Panc1 (cell line): ENCODE results near the gene NLN. TPM values are rescaled to one million over a fixed set of nuclear protein-coding genes. Genes with fewer than 3 reads are reported as not detected.
A peak's percentile ranks its signal among the peaks of the same experiment; 100 is the strongest.
"Not testable (repeated sequence)": the region's sequence is repeated elsewhere in the genome, so short reads cannot be mapped to it uniquely, and the experiment has no call there.

Source experiments
- ATAC-seq: fragments of 200-7000 bp; cut with Tn5 transposase; 2 replicates; pipeline ENCODE4 v1.9.1; 2020; ENCODE audit warnings: mild to moderate bottlenecking, moderate library complexity
- BruUV-seq: library from RNA; stranded (reverse); fragments of 400-500 nt; replicated peaks from 2 replicates; lab custom pipeline; 2021; lab: Mats Ljungman, UMichigan
- CTCF ChIA-PET: fragments of 300-600 bp; sonication (Branson Sonifier 250); formaldehyde crosslinking; loops from one replicate; lab custom pipeline; 2022; ENCODE audit warnings: antibody characterized with exemption; lab: Charles Lee
- POLR2A ChIA-PET: fragments of 300-600 bp; sonication (Branson Sonifier 250); formaldehyde crosslinking; loops from one replicate; lab custom pipeline; 2022; ENCODE audit warnings: antibody characterized with exemption; lab: Charles Lee
- DNase-seq: peaks from one replicate; pipeline ENCODE4 v3.0.0-alpha.2; 2010; ENCODE audit warnings: low read depth, low spot score
- H3K27ac ChIP-seq: 2 replicates; pipeline ENCODE4 v1.5.1; 2011; ENCODE audit warnings: mild to moderate bottlenecking, low read length, inconsistent platforms
- H3K27me3 ChIP-seq: fragments of 200-500 bp; sonication (Bioruptor generic); 2 replicates; pipeline ENCODE4 v1.6.0; 2014; ENCODE audit warnings: low read length, inconsistent platforms; ENCODE audit not compliant: control insufficient read depth, insufficient read depth
- H3K36me3 ChIP-seq: fragments of 200-500 bp; sonication (Bioruptor generic); 2 replicates; pipeline ENCODE4 v1.5.1; 2014; ENCODE audit warnings: inconsistent platforms, mild to moderate bottlenecking, low read length, moderate library complexity; ENCODE audit not compliant: control insufficient read depth, insufficient read depth
- H3K4me1 ChIP-seq: 2 replicates; pipeline ENCODE4 v1.5.1; 2011; ENCODE audit warnings: inconsistent platforms, mild to moderate bottlenecking, low read length, moderate library complexity; ENCODE audit not compliant: control insufficient read depth, insufficient read depth
- H3K4me3 ChIP-seq, 2 experiments: 2 replicates each; pipeline ENCODE4 v1.5.1; 2011 to 2012; ENCODE audit warnings: low read depth in 2 of 2, low read length in 2 of 2, mild to moderate bottlenecking in 2 of 2, inconsistent platforms in 1 of 2, moderate library complexity in 1 of 2
- H3K9me3 ChIP-seq: fragments of 200-500 bp; sonication (Bioruptor generic); 2 replicates; pipeline ENCODE4 v1.5.1; 2014; ENCODE audit warnings: low read depth, mild to moderate bottlenecking, inconsistent platforms, low read length, moderate library complexity; ENCODE audit not compliant: control insufficient read depth, insufficient read depth
- CTCF ChIP-seq: fragments of 450-650 bp; IDR thresholded peaks from 2 replicates; pipeline ENCODE4 v1.5.1; 2017; ENCODE audit warnings: mild to moderate bottlenecking
- POLR2AphosphoS5 ChIP-seq: IDR thresholded peaks from 2 replicates; pipeline ENCODE4 v1.6.1; 2012; ENCODE audit warnings: mild to moderate bottlenecking, low read depth, low read length, moderate library complexity
- REST ChIP-seq, 2 experiments: IDR thresholded peaks; 2 replicates each; pipeline ENCODE4 v1.6.1; 2011 to 2012; ENCODE audit warnings: low read depth in 2 of 2, control low read depth in 1 of 2, low read length in 1 of 2, mild to moderate bottlenecking in 1 of 2, moderate library complexity in 1 of 2; ENCODE audit not compliant: insufficient read depth in 1 of 2
- SIN3A ChIP-seq: IDR thresholded peaks from 2 replicates; pipeline ENCODE4 v1.6.1; 2012; ENCODE audit warnings: low read depth, mild to moderate bottlenecking, low read length, moderate library complexity, borderline replicate concordance; ENCODE audit not compliant: insufficient read depth
- TCF7L2 ChIP-seq: IDR thresholded peaks from 2 replicates; pipeline ENCODE4 v1.6.1; 2011; ENCODE audit warnings: mild to moderate bottlenecking, low read depth, low read length, inconsistent platforms
- in situ Hi-C: cut with HindIII; loops from 2 replicates; pipeline ENCODE4 v1.10.0; 2016; ENCODE audit warnings: low sequenced_read_pairs, low pct_unique_long_range_greater_than_20kb
- intact Hi-C: fragments of 100-400 bp; cut with micrococcal nuclease; formaldehyde crosslinking; loops from one replicate; pipeline ENCODE4 v1.10.0; 2022; ENCODE audit not compliant: unreplicated experiment
- total RNA-seq: library from RNA; stranded (reverse); gene quantifications from one replicate; pipeline ENCODE4 v1.2.1, GENCODE V29; 2021; ENCODE audit not compliant: unreplicated experiment

Gene NLN
- total RNA-seq, 1 experiment from 2014 or later: 51.8 TPM

DNA sequence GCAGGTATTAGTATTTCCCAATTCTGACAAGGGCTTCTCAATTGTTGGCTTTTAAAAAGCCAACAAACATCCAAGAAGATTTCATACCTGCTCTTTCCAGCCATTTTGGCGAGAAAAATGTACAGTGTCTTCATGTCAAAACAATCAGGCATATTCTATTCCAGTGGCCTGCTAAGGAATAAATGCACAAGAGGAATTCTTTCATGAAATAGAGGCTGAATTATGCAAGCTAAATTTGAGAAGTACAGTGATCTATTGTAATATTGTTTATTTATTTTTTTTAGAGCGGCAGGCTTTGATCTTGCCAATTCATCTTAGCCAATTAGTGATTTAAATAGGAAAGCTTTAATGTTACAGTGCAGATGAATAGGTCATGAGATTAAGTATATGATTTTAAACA, 49.3 kb downstream of the NLN start:
- Histone ChIP-seq H3K9me3 (no peaks in the 10 kb centered on the region), H3K27me3 (no peaks in the 10 kb centered on the region), H3K4me3 (no peak overlapping the region), H3K36me3 (0 out of 2 replicates have a peak, but pooled peaks cover 3% of the 10 kb centered on the region), H3K4me1 (no peaks in the 10 kb centered on the region), H3K27ac (no peak overlapping the region)
- intact Hi-C loops (no loop called here), in situ Hi-C loops (no loop called here)
- no peak for DNase-seq
- no peak for ATAC-seq
- no TSS peak for BruUV-seq
- CTCF ChIA-PET: no interaction called here
- POLR2A ChIA-PET: interaction anchor here (0.5 to 0.6 kb wide), 2 partner anchors 44 to 45 kb away, joined by 3 to 5 read pairs; no protein-coding TSS in a partner anchor
- no peak for TF ChIP-seq SIN3A
- TF ChIP-seq TCF7L2: no peak
- no peak for TF ChIP-seq CTCF
- no peak for TF ChIP-seq REST (IDR thresholded peaks at IDR 0.05; ENCODE audit: insufficient read depth in 1 of 2, low read depth in 2 of 2, low read length in 1 of 2)
- TF ChIP-seq POLR2AphosphoS5: no peak

DNA sequence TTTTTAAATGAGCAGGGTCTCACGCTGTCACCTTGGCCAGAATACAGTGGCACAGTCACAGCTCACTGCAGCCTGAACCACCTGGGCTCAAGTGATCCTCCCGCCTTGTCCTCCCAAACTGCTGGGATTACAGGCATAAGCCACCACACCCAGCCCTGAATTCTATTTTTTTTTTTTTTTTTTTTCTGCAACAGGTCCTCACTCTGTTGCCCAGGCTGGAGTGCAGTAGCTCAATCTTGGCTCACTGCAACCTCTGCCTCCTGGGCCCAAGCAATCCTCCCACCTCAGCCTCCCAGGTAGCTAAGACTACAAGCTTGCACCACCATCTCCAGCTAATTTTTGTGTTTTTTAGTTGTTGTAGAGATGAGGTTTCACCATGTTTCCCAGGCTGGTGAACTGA, 51.0 kb downstream of the NLN start:
- ATAC-seq, intact Hi-C loops, DNase-seq, H3K36me3 ChIP-seq, H3K27ac ChIP-seq, POLR2A ChIA-PET, H3K27me3 ChIP-seq, H3K4me1 ChIP-seq, BruUV-seq, H3K9me3 ChIP-seq, H3K4me3 ChIP-seq, in situ Hi-C loops: not testable (repeated sequence)
- CTCF ChIA-PET: interaction anchor here (0.7 kb wide), 1 partner anchor 405 kb away, joined by 9 read pairs; no protein-coding TSS in a partner anchor

DNA sequence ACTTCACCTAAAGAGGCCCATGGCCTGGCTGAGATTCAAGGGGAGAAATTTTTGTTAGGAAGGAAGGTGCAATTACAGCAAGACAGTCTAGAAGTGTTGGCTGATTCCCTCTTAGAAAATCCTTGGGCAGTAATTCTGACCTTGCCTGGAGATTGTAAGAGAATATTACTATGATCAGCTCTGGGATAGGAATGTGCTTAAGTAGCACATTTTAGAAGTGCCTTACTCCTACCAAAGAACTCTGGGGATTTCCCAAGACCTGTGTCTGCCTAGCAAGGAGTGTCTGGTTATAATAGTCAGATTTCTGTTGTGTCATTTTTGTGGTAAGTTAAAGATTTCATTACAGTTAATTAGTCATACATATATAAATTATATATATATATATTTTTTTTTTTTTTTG, 52.3 kb downstream of the NLN start:
- Histone ChIP-seq H3K27ac (no peak overlapping the region), H3K27me3 (no peaks in the 10 kb centered on the region), H3K4me3 (no peak overlapping the region), H3K36me3 (peaks cover 3% of the 10 kb centered on the region; the same call in 1 of the 2 replicates), H3K4me1 (no peaks in the 10 kb centered on the region), H3K9me3 (no peaks in the 10 kb centered on the region)
- intact Hi-C loops: no loop called here
- no TSS peak for BruUV-seq
- in situ Hi-C loops: no loop called here
- ChIA-PET CTCF (no interaction called here), POLR2A (no interaction called here)
- 0 out of 2 replicates have a peak, but pooled peaks have one; percentile 63 for ATAC-seq
- no peak for DNase-seq
- TF ChIP-seq POLR2AphosphoS5 (no peak), SIN3A (no peak), TCF7L2 (no peak), REST (IDR thresholded peaks at IDR 0.05; ENCODE audit: insufficient read depth in 1 of 2, low read depth in 2 of 2, low read length in 1 of 2) (no peak)
